H9 (cell line): ENCODE measurements around the gene SAFB. TPM values are rescaled to one million over a fixed set of nuclear protein-coding genes. Genes with fewer than 3 reads are reported as not detected.

Source experiments
- DNase-seq: peaks from one replicate; pipeline ENCODE4 v3.0.0-alpha.2; 2017
- H2AFZ ChIP-seq: one replicate; pipeline ENCODE4 v1.6.1; 2013; ENCODE audit warnings: mild to moderate bottlenecking, low read length, control low read depth, moderate library complexity
- H2AK5ac ChIP-seq: 2 replicates; pipeline ENCODE4 v1.6.1; 2013; ENCODE audit warnings: low read length, control low read depth, mixed read lengths; ENCODE audit not compliant: insufficient read length
- H2BK120ac ChIP-seq: one replicate; pipeline ENCODE4 v1.6.1; 2013; ENCODE audit warnings: low read depth, mild to moderate bottlenecking, low read length, control low read depth, inconsistent platforms; ENCODE audit not compliant: poor library complexity, severe bottlenecking
- H2BK12ac ChIP-seq: 2 replicates; pipeline ENCODE4 v1.6.1; 2013; ENCODE audit warnings: low read length, control low read depth, mixed read lengths, low read depth; ENCODE audit not compliant: insufficient read length
- H2BK15ac ChIP-seq: 2 replicates; pipeline ENCODE4 v1.6.1; 2013; ENCODE audit warnings: low read depth, low read length, control low read depth
- H2BK20ac ChIP-seq: one replicate; pipeline ENCODE4 v1.6.1; 2013; ENCODE audit warnings: low read depth, mild to moderate bottlenecking, low read length, control low read depth, inconsistent platforms; ENCODE audit not compliant: poor library complexity, severe bottlenecking
- H2BK5ac ChIP-seq: 2 replicates; pipeline ENCODE4 v1.6.1; 2013; ENCODE audit warnings: low read length, control low read depth, mixed read lengths; ENCODE audit not compliant: insufficient read length
- H3K14ac ChIP-seq: 2 replicates; pipeline ENCODE4 v1.6.1; 2013; ENCODE audit warnings: low read length, control low read depth; ENCODE audit not compliant: insufficient read depth
- H3K18ac ChIP-seq: 2 replicates; pipeline ENCODE4 v1.6.1; 2013; ENCODE audit warnings: low read depth, mild to moderate bottlenecking, mixed read lengths, low read length, control low read depth; ENCODE audit not compliant: insufficient read length
- H3K23ac ChIP-seq: 2 replicates; pipeline ENCODE4 v1.6.1; 2013; ENCODE audit warnings: low read length, control low read depth, mixed read lengths, low read depth; ENCODE audit not compliant: insufficient read length
- H3K23me2 ChIP-seq: 2 replicates; pipeline ENCODE4 v1.6.1; 2013; ENCODE audit warnings: low read depth, mild to moderate bottlenecking, mixed read lengths, low read length, control low read depth; ENCODE audit not compliant: insufficient read length, poor library complexity, severe bottlenecking
- H3K27ac ChIP-seq: 2 replicates; pipeline ENCODE4 v1.5.1; 2013; ENCODE audit warnings: low read length, control low read depth, mixed read lengths, low read depth; ENCODE audit not compliant: insufficient read length
- H3K27me3 ChIP-seq: 2 replicates; pipeline ENCODE4 v1.6.1; 2013; ENCODE audit warnings: low read length, control low read depth, inconsistent platforms; ENCODE audit not compliant: insufficient read depth
- H3K4ac ChIP-seq: 2 replicates; pipeline ENCODE4 v1.6.1; 2013; ENCODE audit warnings: low read depth, mild to moderate bottlenecking, control low read depth, inconsistent platforms, low read length, moderate library complexity
- H3K4me1 ChIP-seq: 2 replicates; pipeline ENCODE4 v1.6.1; 2013; ENCODE audit warnings: low read length, control low read depth, inconsistent platforms; ENCODE audit not compliant: insufficient read depth
- H3K4me2 ChIP-seq: 2 replicates; pipeline ENCODE4 v1.6.1; 2013; ENCODE audit warnings: low read length, control low read depth, mixed read lengths; ENCODE audit not compliant: insufficient read length, insufficient read depth
- H3K56ac ChIP-seq: 2 replicates; pipeline ENCODE4 v1.6.1; 2013; ENCODE audit warnings: low read depth, mild to moderate bottlenecking, mixed read lengths, low read length, control low read depth; ENCODE audit not compliant: insufficient read length
- H3K79me1 ChIP-seq: 2 replicates; pipeline ENCODE4 v1.6.1; 2013; ENCODE audit warnings: low read depth, mild to moderate bottlenecking, moderate library complexity, low read length, control low read depth, inconsistent platforms; ENCODE audit not compliant: insufficient read depth, poor library complexity, severe bottlenecking
- H3K79me2 ChIP-seq: 2 replicates; pipeline ENCODE4 v1.6.1; 2013; ENCODE audit warnings: low read length, control low read depth, inconsistent platforms; ENCODE audit not compliant: insufficient read depth
- H3K9ac ChIP-seq: 2 replicates; pipeline ENCODE4 v1.6.1; 2013; ENCODE audit warnings: low read length, control low read depth, mixed read lengths; ENCODE audit not compliant: insufficient read length; ENCODE audit errors: extremely low read depth
- H3K9me3 ChIP-seq: one replicate; pipeline ENCODE4 v1.6.1; 2013; ENCODE audit warnings: low read depth, low read length, inconsistent platforms; ENCODE audit not compliant: control insufficient read depth
- H3T11ph ChIP-seq: one replicate; pipeline ENCODE4 v1.6.1; 2013; ENCODE audit warnings: mild to moderate bottlenecking, low read length, control low read depth, inconsistent platforms
- H4K20me1 ChIP-seq: one replicate; pipeline ENCODE4 v1.6.1; 2013; ENCODE audit not compliant: control insufficient read depth, insufficient read length, insufficient read depth
- H4K5ac ChIP-seq: 2 replicates; pipeline ENCODE4 v1.6.1; 2013; ENCODE audit warnings: low read depth, mild to moderate bottlenecking, mixed read lengths, low read length, control low read depth; ENCODE audit not compliant: insufficient read length
- H4K8ac ChIP-seq: replicated peaks from 2 replicates; pipeline ENCODE4 v1.6.1; 2013; ENCODE audit warnings: low read length, control low read depth, mixed read lengths, low read depth; ENCODE audit not compliant: insufficient read length
- H4K91ac ChIP-seq: 2 replicates; pipeline ENCODE4 v1.6.1; 2013; ENCODE audit warnings: low read depth, mild to moderate bottlenecking, moderate library complexity, mixed read lengths, low read length, control low read depth; ENCODE audit not compliant: insufficient read length
- H3K27ac Mint-ChIP-seq, 3 experiments: 2 replicates in 2 of 3; 3 replicates in 1 of 3; pipeline ENCODE4 v1.8.0; 2020 to 2021; ENCODE audit warnings: mixed read lengths in 3 of 3, mild to moderate bottlenecking in 1 of 3, moderate library complexity in 1 of 3
- H3K27me3 Mint-ChIP-seq: 2 replicates; pipeline ENCODE4 v1.8.0; 2021; ENCODE audit warnings: low read depth, mild to moderate bottlenecking, moderate library complexity, mixed read lengths
- H3K36me3 Mint-ChIP-seq, 3 experiments: 2 replicates in 2 of 3; 3 replicates in 1 of 3; pipeline ENCODE4 v1.8.0; 2020 to 2021; ENCODE audit warnings: low read depth in 3 of 3, mixed read lengths in 3 of 3; ENCODE audit not compliant: insufficient read depth in 1 of 3
- H3K4me1 Mint-ChIP-seq, 2 experiments: 2 replicates each; pipeline ENCODE4 v1.8.0; 2020; ENCODE audit warnings: mixed read lengths in 2 of 2
- H3K4me3 Mint-ChIP-seq, 2 experiments: 2 replicates in 1 of 2; 3 replicates in 1 of 2; pipeline ENCODE4 v1.8.0; 2020 to 2021; ENCODE audit warnings: mild to moderate bottlenecking in 2 of 2, mixed read lengths in 2 of 2, moderate library complexity in 1 of 2
- H3K9me3 Mint-ChIP-seq, 2 experiments: 2 replicates in 1 of 2; 3 replicates in 1 of 2; pipeline ENCODE4 v1.8.0; 2020; ENCODE audit warnings: mild to moderate bottlenecking in 2 of 2, mixed read lengths in 2 of 2, moderate library complexity in 1 of 2
- WGBS: extraction: QIAGEN DNeasy Blood & Tissue Kit; methylation state at CpG from one replicate; pipeline ENCODE4 v1.1.7; 2013; ENCODE audit warnings: missing lambda C conversion rate, low lambda C conversion rate, mixed read lengths; ENCODE audit not compliant: insufficient read length; ENCODE audit errors: extremely low coverage; 5-methylcytosine and 5-hydroxymethylcytosine counted together
- total RNA-seq: library from RNA; stranded (reverse); gene quantifications from 2 replicates; pipeline ENCODE4 v1.2.1, GENCODE V29; 2021
- TF ChIP-seq, protein P1 (sequence below): fragments of 200-600 bp; sonication (generic); conservative IDR thresholded peaks from 3 replicates; pipeline ENCODE4 v1.8.0; 2021; ENCODE audit warnings: antibody characterized with exemption, mild to moderate bottlenecking

The SAFB gene
- total RNA-seq, 1 experiment from 2014 or later = 110 TPM

DNA sequence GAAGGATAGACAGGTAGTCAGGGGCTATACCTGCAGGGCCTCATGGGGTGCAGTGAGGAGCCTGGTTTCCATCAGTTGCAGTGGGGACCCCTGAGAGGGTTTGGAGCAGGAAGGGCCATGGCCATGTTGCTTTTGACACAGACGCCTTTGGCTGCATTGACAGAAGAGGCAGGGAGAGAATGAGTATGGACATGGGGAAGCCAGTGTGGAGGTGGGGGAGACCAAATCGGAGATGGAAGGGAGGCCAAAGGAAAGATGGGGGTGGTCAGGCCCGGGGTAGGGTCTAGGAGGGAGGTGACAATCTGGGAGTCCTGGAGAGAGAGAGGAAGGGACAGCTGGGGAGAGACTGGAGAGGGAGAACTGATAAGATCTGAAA lies 59.2 kb downstream of the SAFB start:
- no peak overlapping the region for H2BK15ac ChIP-seq
- no peak for DNase-seq
- no peak overlapping the region for H4K91ac ChIP-seq
- no peak overlapping the region for H2AK5ac ChIP-seq
- no peaks in the 10 kb centered on the region for H3K27me3 ChIP-seq
- no peak overlapping the region for H3K14ac ChIP-seq
- no peaks in the 10 kb centered on the region for H4K20me1 ChIP-seq
- Mint-ChIP-seq H3K27me3 (peaks cover 9% of the 10 kb centered on the region), H3K27ac (peak overlapping the region in 1 of 3 experiments; percentile 34; a peak in 1 of 7 replicates), H3K9me3 (peaks cover 0 to 2% of the 10 kb centered on the region in 2 experiments; a peak in 2 of 5 replicates), H3K36me3 (no peaks in the 10 kb centered on the region; a peak in 1 of 7 replicates), H3K4me1 (peaks cover 20 to 30% of the 10 kb centered on the region in 2 experiments), H3K4me3 (peak overlapping the region; percentile 79 to 92)
- no peak overlapping the region for H3K9ac ChIP-seq
- H4K5ac ChIP-seq = no peak overlapping the region
- H2BK20ac ChIP-seq = no peak overlapping the region
- H3K79me2 ChIP-seq = no peaks in the 10 kb centered on the region
- no peak overlapping the region for H3K4ac ChIP-seq
- H2BK5ac ChIP-seq = no peak overlapping the region
- no peaks in the 10 kb centered on the region for H3K79me1 ChIP-seq
- no peaks in the 10 kb centered on the region; the same call in 1 of the 2 replicates for H3K4me1 ChIP-seq
- H3K18ac ChIP-seq = no peak overlapping the region
- H3T11ph ChIP-seq = no peak overlapping the region
- H3K27ac ChIP-seq = no peak overlapping the region
- no peak overlapping the region for H4K8ac ChIP-seq
- no CpG with 5 or more reads among the region's 3 CpGs for WGBS
- no peak overlapping the region for H2BK12ac ChIP-seq
- TF ChIP-seq, protein P1, sequence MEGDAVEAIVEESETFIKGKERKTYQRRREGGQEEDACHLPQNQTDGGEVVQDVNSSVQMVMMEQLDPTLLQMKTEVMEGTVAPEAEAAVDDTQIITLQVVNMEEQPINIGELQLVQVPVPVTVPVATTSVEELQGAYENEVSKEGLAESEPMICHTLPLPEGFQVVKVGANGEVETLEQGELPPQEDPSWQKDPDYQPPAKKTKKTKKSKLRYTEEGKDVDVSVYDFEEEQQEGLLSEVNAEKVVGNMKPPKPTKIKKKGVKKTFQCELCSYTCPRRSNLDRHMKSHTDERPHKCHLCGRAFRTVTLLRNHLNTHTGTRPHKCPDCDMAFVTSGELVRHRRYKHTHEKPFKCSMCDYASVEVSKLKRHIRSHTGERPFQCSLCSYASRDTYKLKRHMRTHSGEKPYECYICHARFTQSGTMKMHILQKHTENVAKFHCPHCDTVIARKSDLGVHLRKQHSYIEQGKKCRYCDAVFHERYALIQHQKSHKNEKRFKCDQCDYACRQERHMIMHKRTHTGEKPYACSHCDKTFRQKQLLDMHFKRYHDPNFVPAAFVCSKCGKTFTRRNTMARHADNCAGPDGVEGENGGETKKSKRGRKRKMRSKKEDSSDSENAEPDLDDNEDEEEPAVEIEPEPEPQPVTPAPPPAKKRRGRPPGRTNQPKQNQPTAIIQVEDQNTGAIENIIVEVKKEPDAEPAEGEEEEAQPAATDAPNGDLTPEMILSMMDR = no peak
- peaks cover 14% of the 10 kb centered on the region for H3K23me2 ChIP-seq
- no peak overlapping the region for H3K4me2 ChIP-seq
- no peak overlapping the region for H3K23ac ChIP-seq
- no peaks in the 10 kb centered on the region for H3K9me3 ChIP-seq
- H2AFZ ChIP-seq = no peak overlapping the region
- H2BK120ac ChIP-seq = no peak overlapping the region
- H3K56ac ChIP-seq = no peak overlapping the region
